ENCODE results near the gene SLC12A2.

SLC12A2 gene

GRCh38 chr5:128105203-128105602, 21.6 kb downstream of the SLC12A2 start:
- no peak overlapping the region for H3K4me3 ChIP-seq (ENCODE audit: low read depth, low read length)
- no peak for DNase-seq (ENCODE audit: low read depth)
- TF ChIP-seq CTCF (IDR thresholded peaks at IDR 0.05; ENCODE audit: control insufficient read depth, extremely low read depth, insufficient read depth) = no peak

- DNase-seq (ENCODE audit: low read depth) = no peak
- TF ChIP-seq CTCF (IDR thresholded peaks at IDR 0.05; ENCODE audit: control insufficient read depth, extremely low read depth, insufficient read depth) = no peak
- H3K4me3 ChIP-seq (ENCODE audit: low read depth, low read length) = no peak overlapping the region
These were observed 25.6 kb downstream of the SLC12A2 start for GRCh38 chr5:128109138-128109537.

GRCh38 chr5:128109766-128110165, 26.2 kb downstream of the SLC12A2 start:
- H3K4me3 ChIP-seq (ENCODE audit: low read depth, low read length) = no peak overlapping the region
- no peak for TF ChIP-seq CTCF (IDR thresholded peaks at IDR 0.05; ENCODE audit: control insufficient read depth, extremely low read depth, insufficient read depth)
- DNase-seq (ENCODE audit: low read depth) = no peak

- DNase-seq (ENCODE audit: low read depth) = no peak
- no peak for TF ChIP-seq CTCF (IDR thresholded peaks at IDR 0.05; ENCODE audit: control insufficient read depth, extremely low read depth, insufficient read depth)
- H3K4me3 ChIP-seq (ENCODE audit: low read depth, low read length) = no peak overlapping the region
These were observed 28.4 kb downstream of the SLC12A2 start for GRCh38 chr5:128111818-128112448.

GRCh38 chr5:128116445-128116844, 32.9 kb downstream of the SLC12A2 start:
- H3K4me3 ChIP-seq (ENCODE audit: low read depth, low read length) = no peak overlapping the region
- TF ChIP-seq CTCF (IDR thresholded peaks at IDR 0.05; ENCODE audit: control insufficient read depth, extremely low read depth, insufficient read depth) = no peak
- no peak for DNase-seq (ENCODE audit: low read depth)

GRCh38 chr5:128118214-128118613, 34.6 kb downstream of the SLC12A2 start:
- no peak for TF ChIP-seq CTCF (IDR thresholded peaks at IDR 0.05; ENCODE audit: control insufficient read depth, extremely low read depth, insufficient read depth)
- no peak for DNase-seq (ENCODE audit: low read depth)
- no peak overlapping the region for H3K4me3 ChIP-seq (ENCODE audit: low read depth, low read length)

GRCh38 chr5:128121651-128122050, 38.1 kb downstream of the SLC12A2 start:
- no peak for TF ChIP-seq CTCF (IDR thresholded peaks at IDR 0.05; ENCODE audit: control insufficient read depth, extremely low read depth, insufficient read depth)
- peak; percentile 91 for DNase-seq (ENCODE audit: low read depth)

More at GRCh38 chr5:128121651-128122050, 38.1 kb downstream of the SLC12A2 start:
- H3K4me3 ChIP-seq (ENCODE audit: low read depth, low read length) = no peak overlapping the region
